IMR-90 (cell line): ENCODE measurements around the gene NXPE3.

Experiments
- CEBPB ChIP-seq: IDR thresholded peaks from 2 replicates; pipeline ENCODE4 v1.6.1; 2012; ENCODE audit warnings: low read depth, low read length, improper control_type of control experiment
- CTCF ChIP-seq: conservative IDR thresholded peaks from 2 replicates; pipeline ENCODE4 v1.5.1; 2012; ENCODE audit warnings: mild to moderate bottlenecking, low read depth, low read length, improper control_type of control experiment
- ELK1 ChIP-seq: fragments of 150-350 bp; IDR thresholded peaks from 2 replicates; pipeline ENCODE4 v1.6.1; 2016; ENCODE audit warnings: low read depth, mild to moderate bottlenecking, low read length, moderate library complexity, borderline replicate concordance
- MXI1 ChIP-seq: IDR thresholded peaks from 2 replicates; pipeline ENCODE4 v1.6.1; 2012; ENCODE audit warnings: low read depth, mild to moderate bottlenecking, low read length, moderate library complexity, borderline replicate concordance
- POLR2A ChIP-seq: IDR thresholded peaks from 2 replicates; pipeline ENCODE4 v1.6.1; 2012; ENCODE audit warnings: mild to moderate bottlenecking, low read depth, low read length
- RAD21 ChIP-seq: IDR thresholded peaks from 2 replicates; pipeline ENCODE4 v1.6.1; 2012; ENCODE audit warnings: low read length, improper control_type of control experiment
- RCOR1 ChIP-seq: IDR thresholded peaks from 2 replicates; pipeline ENCODE4 v1.6.1; 2012; ENCODE audit warnings: mild to moderate bottlenecking, low read length, improper control_type of control experiment; ENCODE audit not compliant: insufficient replicate concordance
- RFX5 ChIP-seq: IDR thresholded peaks from 2 replicates; pipeline ENCODE4 v1.8.0; 2012; ENCODE audit warnings: low read depth, mild to moderate bottlenecking, low read length, moderate library complexity
- USF2 ChIP-seq: fragments of 150-350 bp; IDR thresholded peaks from 2 replicates; pipeline ENCODE4 v1.6.1; 2017; ENCODE audit warnings: mild to moderate bottlenecking, antibody characterized with exemption, low read length, low read depth

- TF ChIP-seq POLR2A = no peak
- no peak for TF ChIP-seq CTCF
- no peak for TF ChIP-seq MXI1
- no peak for TF ChIP-seq USF2
- no peak for TF ChIP-seq CEBPB
- no peak for TF ChIP-seq ELK1
- TF ChIP-seq RAD21 = no peak
- TF ChIP-seq RFX5 = no peak
- TF ChIP-seq RCOR1 = no peak
Observed at GRCh38 chr3:101842245-101842934, 63.4 kb downstream of the NXPE3 start.
